ENCODE data around the gene ZNF512. TPM values are rescaled to one million over a fixed set of nuclear protein-coding genes. Genes with fewer than 3 reads are reported as not detected.

ZNF512 gene
- total and polyA plus RNA-seq, 10 donors, result 16.7 to 61.8 (median 37.4) TPM

DNA sequence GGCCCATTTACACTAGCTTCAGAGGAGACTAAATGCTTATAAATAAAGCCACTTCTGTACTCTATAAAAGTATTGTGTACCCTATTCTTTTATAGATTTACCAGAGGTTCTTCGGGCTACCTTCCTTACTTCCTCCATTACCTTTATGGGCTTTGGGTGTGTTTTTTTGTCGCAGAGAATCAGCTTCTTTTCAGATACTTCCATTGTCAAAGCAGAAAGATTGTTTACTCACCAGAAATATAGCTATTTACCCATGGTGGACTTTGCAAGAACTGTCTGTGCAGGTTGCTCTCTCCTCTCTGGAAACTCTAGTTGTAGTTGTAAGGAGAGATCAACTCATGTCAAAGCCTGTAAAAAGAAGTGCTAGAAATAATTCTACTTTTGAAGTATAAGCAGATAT lies 31.1 kb downstream of the ZNF512 start:
- no peaks in the 10 kb centered on the region for H3K9me3 ChIP-seq
- H3K27ac ChIP-seq, result no peak overlapping the region
- H3K27me3 ChIP-seq (replicated peaks in 1 of 7), result no peaks in the 10 kb centered on the region
- intact Hi-C loops (cut with DNase I; ENCODE audit: low total_unique reads), result no loop called here
- TF ChIP-seq POLR2AphosphoS5 (IDR thresholded peaks at IDR 0.05) (no peak), POLR2A (IDR thresholded peaks at IDR 0.05) (no peak)
- TF ChIP-seq, protein P1, sequence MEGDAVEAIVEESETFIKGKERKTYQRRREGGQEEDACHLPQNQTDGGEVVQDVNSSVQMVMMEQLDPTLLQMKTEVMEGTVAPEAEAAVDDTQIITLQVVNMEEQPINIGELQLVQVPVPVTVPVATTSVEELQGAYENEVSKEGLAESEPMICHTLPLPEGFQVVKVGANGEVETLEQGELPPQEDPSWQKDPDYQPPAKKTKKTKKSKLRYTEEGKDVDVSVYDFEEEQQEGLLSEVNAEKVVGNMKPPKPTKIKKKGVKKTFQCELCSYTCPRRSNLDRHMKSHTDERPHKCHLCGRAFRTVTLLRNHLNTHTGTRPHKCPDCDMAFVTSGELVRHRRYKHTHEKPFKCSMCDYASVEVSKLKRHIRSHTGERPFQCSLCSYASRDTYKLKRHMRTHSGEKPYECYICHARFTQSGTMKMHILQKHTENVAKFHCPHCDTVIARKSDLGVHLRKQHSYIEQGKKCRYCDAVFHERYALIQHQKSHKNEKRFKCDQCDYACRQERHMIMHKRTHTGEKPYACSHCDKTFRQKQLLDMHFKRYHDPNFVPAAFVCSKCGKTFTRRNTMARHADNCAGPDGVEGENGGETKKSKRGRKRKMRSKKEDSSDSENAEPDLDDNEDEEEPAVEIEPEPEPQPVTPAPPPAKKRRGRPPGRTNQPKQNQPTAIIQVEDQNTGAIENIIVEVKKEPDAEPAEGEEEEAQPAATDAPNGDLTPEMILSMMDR (IDR thresholded peaks at IDR 0.05 in 8 of 11, conservative IDR thresholded peaks at IDR 0.05 in 3 of 11), result no peak
- H3K4me1 ChIP-seq, result no peaks in the 10 kb centered on the region
- H3K4me3 ChIP-seq, result no peak overlapping the region
- no peak for DNase-seq
- WGBS, 5 donors, result 95 to 99% (median 97%) methylated on average over 2 of the region's 2 CpGs
- H3K36me3 ChIP-seq, result peaks cover 0 to 97% (median 73%) of the 10 kb centered on the region in 6 donors

DNA sequence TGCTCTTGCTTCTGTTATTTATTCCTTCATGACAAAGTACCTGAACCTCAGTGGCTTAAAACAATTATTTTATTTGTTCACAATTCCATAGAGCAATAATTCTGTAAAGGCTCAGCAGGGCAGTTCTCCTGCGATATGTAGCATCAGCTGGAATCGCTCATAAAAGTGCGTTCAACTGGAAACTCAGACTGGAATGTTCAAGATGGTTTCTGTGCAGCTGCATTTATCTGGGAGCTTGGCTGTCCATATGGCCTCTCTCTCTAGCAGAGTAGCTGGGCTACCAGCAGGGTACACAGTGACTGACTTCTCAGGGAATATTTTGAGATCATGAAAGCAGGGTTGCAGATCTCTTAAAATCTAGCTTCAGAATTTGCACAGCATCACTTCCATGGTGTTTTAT lies 32.5 kb downstream of the ZNF512 start:
- no peak for TF ChIP-seq POLR2A (IDR thresholded peaks at IDR 0.05)
- TF ChIP-seq POLR2AphosphoS5 (IDR thresholded peaks at IDR 0.05), result no peak
- TF ChIP-seq, protein P1 (IDR thresholded peaks at IDR 0.05 in 8 of 11, conservative IDR thresholded peaks at IDR 0.05 in 3 of 11), result no peak
- Histone ChIP-seq H3K36me3 (peaks cover 0 to 99% (median 72%) of the 10 kb centered on the region in 6 donors), H3K27me3 (replicated peaks in 1 of 7) (no peaks in the 10 kb centered on the region), H3K27ac (no peak overlapping the region), H3K4me1 (no peaks in the 10 kb centered on the region), H3K4me3 (no peak overlapping the region), H3K9me3 (no peaks in the 10 kb centered on the region)
- no peak for DNase-seq
- WGBS, 5 donors, result 98 to 100% (median 99%) methylated on average over 3 of the region's 3 CpGs
- intact Hi-C loops (cut with DNase I; ENCODE audit: low total_unique reads), result no loop called here

DNA sequence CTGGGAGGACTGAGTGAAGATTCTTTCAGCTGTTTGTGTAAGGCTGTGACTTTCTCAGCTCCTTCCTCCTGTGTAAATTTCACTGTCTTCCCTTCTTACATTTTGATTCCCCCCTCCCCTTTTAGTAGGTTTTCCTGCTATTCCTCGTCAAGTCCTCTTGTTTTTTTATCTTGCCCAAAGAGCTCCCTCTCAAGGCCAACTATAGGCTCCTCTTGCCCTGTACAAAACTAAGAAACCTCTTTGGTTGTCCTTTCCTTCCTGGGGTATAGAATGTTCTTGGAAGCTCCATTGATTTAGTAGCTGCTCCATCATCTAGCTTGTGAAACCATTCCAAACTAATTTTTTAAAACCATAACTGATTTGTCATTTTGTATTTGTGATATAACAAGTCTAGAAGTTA lies 38.7 kb downstream of the ZNF512 start:
- H3K27ac ChIP-seq, result no peak overlapping the region
- no peak for DNase-seq
- 61 to 90% (median 67%) methylated on average over 1 of the region's 1 CpG for WGBS, 5 donors
- H3K36me3 ChIP-seq, result peaks cover 5 to 84% (median 77%) of the 10 kb centered on the region in 6 donors
- H3K9me3 ChIP-seq, result no peaks in the 10 kb centered on the region
- intact Hi-C loops (cut with DNase I; ENCODE audit: low total_unique reads), result no loop called here
- no peak overlapping the region for H3K4me3 ChIP-seq
- H3K4me1 ChIP-seq, result peaks cover 0 to 8% (median 4%) of the 10 kb centered on the region in 6 donors
- no peaks in the 10 kb centered on the region for H3K27me3 ChIP-seq (replicated peaks in 1 of 7)
- TF ChIP-seq POLR2A (IDR thresholded peaks at IDR 0.05) (no peak), POLR2AphosphoS5 (IDR thresholded peaks at IDR 0.05) (no peak)
- TF ChIP-seq, protein P1 (IDR thresholded peaks at IDR 0.05 in 8 of 11, conservative IDR thresholded peaks at IDR 0.05 in 3 of 11), result no peak

DNA sequence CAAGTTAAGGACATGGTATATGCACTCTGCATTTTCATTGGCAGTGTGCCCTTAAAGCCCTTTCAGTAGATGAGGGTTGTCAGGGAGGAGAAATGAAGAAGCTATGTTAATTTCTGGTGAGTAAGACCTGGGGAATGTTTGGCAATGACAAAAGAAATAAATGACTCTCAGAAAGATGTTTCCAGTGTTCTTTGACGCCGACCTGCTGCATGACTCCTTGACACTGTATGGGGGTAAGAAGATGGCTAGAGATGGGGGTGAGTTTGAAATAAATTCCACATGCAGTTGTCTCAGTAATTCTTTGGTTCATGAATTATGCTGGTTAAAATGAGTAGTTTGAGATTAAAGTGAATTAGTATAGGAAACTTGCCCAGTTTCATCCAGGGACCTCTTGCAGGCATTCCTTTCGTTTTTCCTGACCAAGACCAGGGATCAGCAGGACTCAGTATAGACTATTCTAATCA lies 40.1 kb downstream of the ZNF512 start:
- intact Hi-C loops (cut with DNase I; ENCODE audit: low total_unique reads), result no loop called here
- Histone ChIP-seq H3K27ac (no peak overlapping the region), H3K36me3 (peaks cover 5 to 70% (median 62%) of the 10 kb centered on the region in 6 donors), H3K4me1 (peaks cover 0 to 22% (median 16%) of the 10 kb centered on the region in 6 donors), H3K27me3 (replicated peaks in 1 of 7) (no peaks in the 10 kb centered on the region), H3K4me3 (no peak overlapping the region), H3K9me3 (no peaks in the 10 kb centered on the region)
- WGBS, 5 donors, result 85 to 99% (median 93%) methylated on average over 3 of the region's 3 CpGs
- DNase-seq, result no peak
- TF ChIP-seq POLR2A (IDR thresholded peaks at IDR 0.05), result no peak
- TF ChIP-seq, protein P1 (IDR thresholded peaks at IDR 0.05 in 8 of 11, conservative IDR thresholded peaks at IDR 0.05 in 3 of 11), result no peak
- TF ChIP-seq POLR2AphosphoS5 (IDR thresholded peaks at IDR 0.05), result no peak

All from spleen (tissue), 11 donors.